ENCODE measurements around the gene SMO.
"Not testable (repeated sequence)": the region's sequence is repeated elsewhere in the genome, so short reads cannot be mapped to it uniquely, and the experiment has no call there.

Gene SMO

DNA sequence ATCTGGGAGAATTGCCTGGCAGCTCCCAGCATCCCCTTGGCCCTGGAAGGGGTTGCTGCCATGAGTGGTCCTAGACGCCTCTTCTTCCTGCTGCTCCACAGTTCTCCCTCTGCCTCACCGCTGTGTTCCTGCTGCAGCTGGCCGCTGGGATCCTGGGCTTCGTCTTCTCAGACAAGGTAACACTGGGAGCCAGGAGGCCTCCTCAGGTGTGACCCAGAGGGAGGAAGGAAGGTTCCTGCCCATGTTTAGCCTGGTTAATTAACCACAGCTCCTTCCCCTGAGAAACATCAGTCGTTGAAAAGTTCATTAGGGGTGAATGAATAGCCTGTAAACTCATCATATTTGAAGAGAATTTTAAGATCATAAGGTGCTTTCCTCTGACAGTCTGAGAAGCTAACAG is 25.7 kb upstream of the SMO start:
- no peak overlapping the region for H3K27ac Mint-ChIP-seq
- intact Hi-C loops (cut with micrococcal nuclease): no loop called here
- H3K4me1 Mint-ChIP-seq (ENCODE audit: low read depth): peaks cover 5% of the 10 kb centered on the region
- no peak overlapping the region for H3K4me3 Mint-ChIP-seq
- no peaks in the 10 kb centered on the region for H3K27me3 Mint-ChIP-seq
- H3K9me3 Mint-ChIP-seq: no peaks in the 10 kb centered on the region
- peaks cover 94% of the 10 kb centered on the region for H3K36me3 Mint-ChIP-seq (ENCODE audit: low read depth)

DNA sequence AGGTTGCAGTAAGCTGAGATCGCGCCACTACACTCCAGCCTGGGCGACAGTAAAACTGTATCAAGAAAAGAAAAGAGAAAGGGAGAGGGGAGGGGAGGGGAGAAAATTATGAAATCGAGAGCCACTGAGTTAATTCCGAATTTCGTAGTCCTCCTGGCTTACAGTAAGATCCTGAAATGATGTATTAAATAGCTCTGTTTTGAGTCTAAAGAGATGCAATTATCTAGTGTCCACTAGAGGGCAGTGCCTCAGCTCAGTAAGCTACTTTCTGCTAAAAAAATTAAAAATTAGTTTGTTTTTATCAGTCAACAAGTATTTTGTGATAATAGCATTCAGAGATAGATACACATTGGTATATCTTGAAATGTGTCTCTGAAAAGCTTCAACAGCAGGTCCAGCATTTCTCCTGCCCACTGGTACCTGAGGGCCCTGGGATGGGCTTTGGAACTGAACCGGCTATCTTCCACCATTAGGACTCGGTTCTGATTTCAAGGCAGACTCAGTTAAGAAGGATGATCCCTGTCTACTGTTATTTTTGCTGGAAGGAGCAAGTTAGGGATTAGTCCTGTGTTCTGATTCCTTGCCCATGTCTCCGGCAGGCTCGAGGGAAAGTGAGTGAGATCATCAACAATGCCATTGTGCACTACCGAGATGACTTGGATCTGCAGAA is 24.4 kb upstream of the SMO start:
- H3K4me3 Mint-ChIP-seq: no peak overlapping the region
- H3K27ac Mint-ChIP-seq: no peak overlapping the region
- peaks cover 17% of the 10 kb centered on the region for H3K4me1 Mint-ChIP-seq (ENCODE audit: low read depth)
- H3K9me3 Mint-ChIP-seq: no peaks in the 10 kb centered on the region
- peaks cover 2% of the 10 kb centered on the region for H3K27me3 Mint-ChIP-seq
- intact Hi-C loops (cut with micrococcal nuclease): loop anchor here (1.0 kb wide), 1 partner anchor 46 kb away; no protein-coding TSS in a partner anchor
- peaks cover 93% of the 10 kb centered on the region for H3K36me3 Mint-ChIP-seq (ENCODE audit: low read depth)

DNA sequence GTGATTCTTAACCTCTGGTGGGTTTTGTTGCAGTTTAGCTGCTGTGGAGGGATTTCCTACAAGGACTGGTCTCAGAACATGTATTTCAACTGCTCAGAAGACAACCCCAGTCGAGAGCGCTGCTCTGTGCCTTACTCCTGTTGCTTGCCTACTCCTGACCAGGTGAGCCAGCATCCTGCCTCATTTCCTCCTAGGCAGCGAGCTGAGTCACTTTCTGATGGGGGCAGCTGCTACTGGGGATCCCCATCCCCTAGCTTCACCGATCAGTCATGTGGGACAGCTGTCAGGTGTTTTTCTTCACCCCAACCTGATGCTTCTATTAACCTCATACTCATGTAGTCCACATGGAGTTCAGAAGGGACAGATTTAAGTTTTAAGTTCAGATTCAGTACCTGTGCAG is 21.7 kb upstream of the SMO start:
- H3K27me3 Mint-ChIP-seq: peaks cover 2% of the 10 kb centered on the region
- H3K4me1 Mint-ChIP-seq (ENCODE audit: low read depth): peaks cover 23% of the 10 kb centered on the region
- intact Hi-C loops (cut with micrococcal nuclease): no loop called here
- H3K27ac Mint-ChIP-seq: no peak overlapping the region
- H3K4me3 Mint-ChIP-seq: no peak overlapping the region
- H3K9me3 Mint-ChIP-seq: no peaks in the 10 kb centered on the region
- peaks cover 74% of the 10 kb centered on the region for H3K36me3 Mint-ChIP-seq (ENCODE audit: low read depth)

DNA sequence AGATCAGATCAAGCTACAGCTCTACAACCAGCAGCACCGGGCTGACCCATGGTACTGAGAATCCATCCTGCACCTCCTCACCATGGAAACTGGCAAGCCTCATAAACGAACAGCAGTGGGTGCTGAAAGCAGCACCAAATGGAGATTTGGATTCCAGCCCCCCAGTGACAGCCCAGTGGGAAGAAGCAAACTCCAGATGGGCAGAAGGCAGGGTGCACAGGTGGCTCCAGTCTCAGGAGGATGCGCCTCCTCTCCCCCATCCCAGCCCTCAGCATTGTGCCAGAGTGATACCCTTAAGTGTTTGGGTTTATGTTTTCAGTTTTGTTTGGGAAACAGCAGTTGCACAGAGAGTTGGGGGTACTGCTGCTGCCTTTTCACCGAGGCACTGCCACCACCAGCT is 20.6 kb upstream of the SMO start:
- H3K27me3 Mint-ChIP-seq: peaks cover 2% of the 10 kb centered on the region
- peaks cover 23% of the 10 kb centered on the region for H3K4me1 Mint-ChIP-seq (ENCODE audit: low read depth)
- H3K36me3 Mint-ChIP-seq (ENCODE audit: low read depth): peaks cover 64% of the 10 kb centered on the region
- intact Hi-C loops (cut with micrococcal nuclease): no loop called here
- H3K4me3 Mint-ChIP-seq: no peak overlapping the region
- H3K27ac Mint-ChIP-seq: no peak overlapping the region
- no peaks in the 10 kb centered on the region for H3K9me3 Mint-ChIP-seq

DNA sequence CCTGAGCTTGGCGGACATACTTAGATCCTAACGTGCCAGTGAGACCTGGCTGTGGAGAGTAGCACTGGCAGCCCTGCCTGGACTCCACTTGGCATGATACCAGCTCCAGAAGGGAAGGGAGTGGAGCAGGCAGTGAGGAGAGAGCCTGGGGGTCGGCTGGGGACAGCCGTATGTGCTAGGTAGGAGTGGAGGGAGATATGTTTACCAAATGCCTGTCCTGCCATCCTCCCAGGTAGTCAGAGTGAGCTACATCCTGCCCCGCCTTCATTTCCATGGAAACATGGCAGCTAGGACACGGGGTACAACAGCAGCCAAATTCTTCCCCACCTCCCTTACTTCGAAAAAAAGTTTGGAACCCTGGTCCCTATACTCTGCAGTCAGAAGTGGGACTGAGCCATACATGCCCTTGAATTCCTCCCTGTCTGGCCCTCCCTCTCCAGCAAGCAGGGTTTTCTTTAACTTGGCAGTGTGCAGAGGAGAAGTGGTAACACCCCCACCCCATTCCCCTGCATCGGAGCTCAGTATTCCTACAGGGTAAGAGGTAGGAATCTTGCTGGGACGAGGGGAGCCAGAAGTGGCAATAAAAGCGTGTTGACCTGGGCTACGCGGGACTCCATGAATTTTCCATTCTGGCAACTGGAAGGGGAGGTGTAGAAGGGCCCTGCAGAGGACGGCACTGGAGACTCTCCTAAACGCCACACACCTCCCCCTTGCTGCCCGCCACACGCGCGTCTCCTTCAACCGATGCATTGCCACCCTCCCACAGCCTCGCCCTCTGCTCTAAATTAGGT is 20.0 kb upstream of the SMO start:
- H3K4me1 Mint-ChIP-seq (ENCODE audit: low read depth): peaks cover 23% of the 10 kb centered on the region
- H3K27me3 Mint-ChIP-seq: peaks cover 2% of the 10 kb centered on the region
- peak overlapping the region; percentile 70 for H3K27ac Mint-ChIP-seq
- no peaks in the 10 kb centered on the region for H3K9me3 Mint-ChIP-seq
- intact Hi-C loops (cut with micrococcal nuclease): no loop called here
- no peak overlapping the region for H3K4me3 Mint-ChIP-seq
- H3K36me3 Mint-ChIP-seq (ENCODE audit: low read depth): peaks cover 58% of the 10 kb centered on the region

DNA sequence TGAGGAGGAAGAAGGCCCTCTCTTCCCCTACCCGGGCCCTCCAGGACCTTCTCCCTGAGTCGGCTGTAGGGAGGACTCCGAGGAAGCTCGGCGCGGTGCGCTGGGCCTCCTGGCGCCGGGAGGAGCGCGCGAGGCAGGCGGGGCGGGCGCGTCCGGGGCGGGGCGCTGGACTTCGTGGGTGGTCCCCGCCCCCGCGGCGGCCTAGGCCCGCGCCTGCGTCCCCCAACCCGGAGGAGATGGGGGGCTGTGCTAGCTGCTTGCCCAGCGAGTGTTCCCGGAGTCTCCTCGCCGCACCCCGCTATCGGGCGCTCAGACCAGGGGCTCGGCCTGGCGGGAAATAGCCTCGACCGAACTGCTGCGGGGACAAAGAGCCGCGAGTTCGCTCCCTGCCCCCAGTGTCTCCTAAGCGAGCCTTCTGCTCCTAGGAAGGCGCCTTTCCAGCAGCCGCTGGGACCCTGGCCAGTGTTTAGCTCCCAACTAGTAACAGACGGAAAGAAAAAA is 19.2 kb upstream of the SMO start:
- peak overlapping the region; percentile 70 for H3K27ac Mint-ChIP-seq
- peak overlapping the region; percentile 73 for H3K4me3 Mint-ChIP-seq
- peaks cover 23% of the 10 kb centered on the region for H3K4me1 Mint-ChIP-seq (ENCODE audit: low read depth)
- no peaks in the 10 kb centered on the region for H3K9me3 Mint-ChIP-seq
- peaks cover 52% of the 10 kb centered on the region for H3K36me3 Mint-ChIP-seq (ENCODE audit: low read depth)
- H3K27me3 Mint-ChIP-seq: peaks cover 3% of the 10 kb centered on the region
- intact Hi-C loops (cut with micrococcal nuclease): no loop called here

DNA sequence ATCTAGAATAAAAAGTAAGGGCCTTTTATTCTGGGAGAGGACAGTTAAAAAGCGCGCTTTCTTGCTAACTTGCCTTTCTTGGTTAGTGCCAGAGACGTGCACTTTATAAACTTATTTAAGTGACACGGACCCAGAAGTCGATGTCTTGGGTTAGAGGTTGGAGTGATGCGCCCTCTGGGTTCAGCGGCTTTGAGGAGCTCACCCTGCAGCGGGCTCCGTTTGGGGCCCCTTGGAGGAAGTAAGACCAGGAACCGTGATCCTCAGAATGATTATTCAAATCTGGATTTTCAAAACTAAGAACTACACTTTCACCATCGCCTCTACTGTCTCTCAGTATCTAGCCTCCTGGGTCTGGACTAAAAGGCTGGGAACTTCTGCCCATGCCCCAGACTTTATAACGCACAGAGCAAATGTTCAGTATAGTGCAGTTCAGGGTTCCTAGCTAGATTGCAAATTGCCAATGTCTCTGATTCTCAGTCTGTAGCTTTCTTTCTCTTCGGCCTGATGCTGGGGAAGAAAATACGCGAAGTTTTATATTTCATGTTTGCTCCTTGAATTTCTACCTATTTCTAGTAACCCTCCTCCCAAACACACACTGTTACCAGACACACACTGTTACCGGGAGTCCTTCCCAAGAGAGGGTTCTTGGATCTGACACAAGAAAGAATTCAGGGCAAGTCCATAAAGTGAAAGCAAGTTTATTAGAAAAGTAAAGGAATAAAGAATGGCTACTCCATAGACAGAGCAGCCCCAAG is 18.6 kb upstream of the SMO start:
- peaks cover 46% of the 10 kb centered on the region for H3K36me3 Mint-ChIP-seq (ENCODE audit: low read depth)
- H3K27ac Mint-ChIP-seq: peak overlapping the region; percentile 70
- H3K4me1 Mint-ChIP-seq (ENCODE audit: low read depth): peaks cover 29% of the 10 kb centered on the region
- peaks cover 5% of the 10 kb centered on the region for H3K27me3 Mint-ChIP-seq
- intact Hi-C loops (cut with micrococcal nuclease): no loop called here
- H3K9me3 Mint-ChIP-seq: no peaks in the 10 kb centered on the region
- H3K4me3 Mint-ChIP-seq: peak overlapping the region; percentile 73

DNA sequence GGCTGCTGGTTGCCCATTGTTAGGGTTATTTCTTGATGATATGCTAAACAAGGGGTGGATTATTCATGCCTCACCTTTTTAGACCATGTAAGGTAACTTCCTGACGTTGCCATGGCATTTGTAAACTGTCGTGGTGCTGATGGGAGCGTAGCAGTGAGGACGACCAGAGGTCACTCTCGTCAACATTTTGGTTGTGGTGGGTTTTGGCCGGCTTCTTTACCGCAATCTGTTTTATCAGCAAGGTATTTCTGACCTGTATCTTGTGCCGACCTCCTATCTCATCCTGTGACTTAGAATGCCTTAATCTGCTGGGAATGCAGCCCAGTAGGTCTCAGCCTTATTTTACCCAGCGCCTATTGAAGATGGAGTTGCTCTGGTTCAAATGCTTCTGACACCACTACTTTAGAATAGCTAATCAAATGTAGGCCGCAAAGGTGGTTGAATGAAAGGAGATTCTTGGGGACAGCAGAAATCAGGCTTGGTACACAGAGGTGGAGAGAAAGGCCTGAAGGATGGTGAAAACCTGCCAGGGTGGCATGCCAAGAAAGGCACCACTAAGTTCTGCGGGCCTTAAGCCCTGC is 17.9 kb upstream of the SMO start:
- Mint-ChIP-seq H3K4me1 (ENCODE audit: low read depth) (peaks cover 30% of the 10 kb centered on the region), H3K9me3 (no peaks in the 10 kb centered on the region), H3K27me3 (peaks cover 5% of the 10 kb centered on the region), H3K27ac (peak overlapping the region; percentile 70), H3K4me3 (no peak overlapping the region), H3K36me3 (ENCODE audit: low read depth) (peaks cover 39% of the 10 kb centered on the region)
- intact Hi-C loops (cut with micrococcal nuclease): no loop called here

DNA sequence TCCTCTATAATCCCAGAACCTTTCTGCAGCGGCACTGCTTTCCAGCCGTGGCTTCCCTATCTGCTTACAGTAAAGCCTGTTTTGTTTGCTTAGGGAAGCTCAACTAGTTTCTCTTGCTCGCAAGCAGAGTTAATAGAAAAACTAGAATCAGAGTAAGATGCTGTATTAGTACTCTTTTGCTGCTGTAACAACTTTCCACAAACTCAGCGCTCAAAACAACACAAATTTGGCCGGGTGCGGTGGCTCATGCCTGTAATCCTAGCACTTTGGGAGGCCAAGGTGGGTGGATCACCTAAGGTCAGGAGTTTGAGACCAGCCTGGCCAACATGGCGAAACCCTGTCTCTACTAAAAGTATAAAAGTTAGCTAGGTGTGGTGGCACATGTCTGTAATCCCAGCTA is 14.6 kb upstream of the SMO start:
- H3K4me3 Mint-ChIP-seq; H3K27me3 Mint-ChIP-seq; intact Hi-C loops (cut with micrococcal nuclease): not testable (repeated sequence)

DNA sequence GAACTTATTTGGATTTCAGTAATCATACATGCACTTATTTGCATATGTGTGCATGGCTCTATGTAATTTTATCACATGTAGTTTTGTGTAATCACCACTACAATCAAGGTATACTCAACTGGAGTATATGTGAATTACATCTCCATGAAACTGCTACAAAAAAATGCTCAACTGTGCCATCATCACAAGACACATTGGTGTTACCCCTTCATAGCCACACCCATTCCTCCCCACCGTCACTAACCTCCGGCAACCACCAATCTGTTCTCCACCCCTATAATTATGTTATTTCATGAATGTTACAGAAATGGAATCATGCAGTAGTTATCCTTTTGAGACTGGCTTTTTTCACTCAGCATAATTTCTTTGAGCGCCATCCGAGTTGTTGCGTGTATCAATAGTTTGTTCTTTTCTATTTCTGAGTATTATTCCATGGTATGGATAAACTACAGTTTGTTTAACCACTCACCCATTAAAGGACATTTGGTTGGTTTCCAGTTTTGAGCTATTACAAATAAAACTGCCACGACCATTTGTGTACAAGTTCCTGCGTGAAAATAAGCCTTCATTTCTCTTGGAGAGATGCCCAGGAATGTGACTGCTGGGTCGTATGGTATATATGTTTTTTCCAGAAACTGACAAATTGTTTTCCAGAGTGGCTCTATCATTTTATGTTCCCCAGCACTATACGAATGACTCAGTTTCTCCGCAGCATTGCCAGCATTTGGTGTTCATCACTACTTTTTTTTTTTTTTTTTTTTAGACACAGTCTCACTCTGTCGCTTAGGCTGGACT is 11.3 kb upstream of the SMO start:
- Mint-ChIP-seq H3K4me1 (ENCODE audit: low read depth) (peaks cover 7% of the 10 kb centered on the region), H3K27ac (no peak overlapping the region)

More for the DNA sequence above, 14.6 kb upstream of the SMO start:
- not testable (repeated sequence) for H3K27ac Mint-ChIP-seq; H3K9me3 Mint-ChIP-seq; H3K36me3 Mint-ChIP-seq (ENCODE audit: low read depth)
- H3K4me1 Mint-ChIP-seq (ENCODE audit: low read depth): peaks cover 20% of the 10 kb centered on the region

DNA sequence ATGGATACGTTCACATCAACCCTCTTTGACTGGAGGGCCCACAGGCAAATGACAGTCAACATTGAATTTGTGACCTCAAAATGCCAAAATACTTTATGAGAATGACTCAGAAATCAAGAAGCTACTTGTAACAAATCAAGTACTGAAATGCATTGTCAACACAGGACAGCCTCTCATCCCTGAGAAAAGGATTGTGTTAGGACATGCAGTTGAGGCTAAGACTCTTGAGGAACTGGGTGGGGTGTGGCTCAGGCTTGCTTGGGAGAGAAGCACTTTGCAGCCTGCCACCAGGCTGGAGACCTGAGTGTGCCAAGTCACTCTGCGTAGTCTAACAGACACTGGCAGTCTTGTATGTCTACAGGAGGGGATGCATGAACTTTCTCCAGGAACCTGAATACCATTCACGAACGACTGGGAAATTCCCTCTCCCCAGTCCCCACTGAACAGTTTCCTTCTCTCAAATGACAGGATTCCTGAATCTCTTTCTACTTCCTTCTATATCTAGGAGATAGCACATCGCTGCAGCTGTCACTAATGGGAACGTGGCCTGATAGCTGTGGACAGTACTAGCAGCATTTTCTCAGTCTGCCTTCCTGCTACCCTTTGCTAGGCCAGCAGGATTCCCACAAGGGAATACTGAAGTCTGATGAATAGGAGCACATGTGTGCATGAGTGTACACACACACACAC is 3.3 kb upstream of the SMO start:
- no peak overlapping the region for H3K27ac Mint-ChIP-seq
- no peak overlapping the region for H3K4me3 Mint-ChIP-seq
- peaks cover 34% of the 10 kb centered on the region for H3K4me1 Mint-ChIP-seq (ENCODE audit: low read depth)
- H3K9me3 Mint-ChIP-seq: no peaks in the 10 kb centered on the region
- peaks cover 38% of the 10 kb centered on the region for H3K27me3 Mint-ChIP-seq
- intact Hi-C loops (cut with micrococcal nuclease): no loop called here
- H3K36me3 Mint-ChIP-seq (ENCODE audit: low read depth): no peaks in the 10 kb centered on the region

More for the DNA sequence above, 11.3 kb upstream of the SMO start:
- peaks cover 7% of the 10 kb centered on the region for H3K27me3 Mint-ChIP-seq
- no peaks in the 10 kb centered on the region for H3K36me3 Mint-ChIP-seq (ENCODE audit: low read depth)
- intact Hi-C loops (cut with micrococcal nuclease): no loop called here
- no peak overlapping the region for H3K4me3 Mint-ChIP-seq
- H3K9me3 Mint-ChIP-seq: no peaks in the 10 kb centered on the region

DNA sequence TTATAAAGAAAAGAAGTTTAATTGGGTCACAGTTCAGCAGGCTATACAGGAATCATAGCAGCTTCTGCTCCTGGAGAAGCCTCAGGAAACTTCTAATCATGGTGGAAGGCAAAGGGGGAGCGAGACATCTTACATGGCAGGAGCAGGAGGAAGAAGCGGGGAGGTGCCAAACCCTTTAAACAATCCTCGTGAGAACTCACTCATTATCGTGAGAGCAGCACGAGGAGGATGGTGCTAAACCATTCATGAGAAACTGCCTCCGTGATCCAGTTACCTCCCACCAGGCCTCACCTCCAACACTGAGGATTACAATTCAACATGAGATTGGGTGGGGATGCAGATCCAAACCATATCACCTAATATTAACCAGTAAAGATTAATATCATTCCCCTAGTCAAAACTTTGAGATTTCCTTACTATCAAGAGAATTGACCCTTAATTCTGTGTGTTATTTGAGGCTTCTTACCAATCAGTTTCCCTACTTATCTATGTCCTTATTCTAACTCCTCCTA is 1.6 kb upstream of the SMO start:
- no peak overlapping the region for H3K4me3 Mint-ChIP-seq
- H3K27ac Mint-ChIP-seq: no peak overlapping the region
- peaks cover 52% of the 10 kb centered on the region for H3K27me3 Mint-ChIP-seq
- H3K9me3 Mint-ChIP-seq: no peaks in the 10 kb centered on the region
- intact Hi-C loops (cut with micrococcal nuclease): no loop called here
- H3K4me1 Mint-ChIP-seq (ENCODE audit: low read depth): peaks cover 34% of the 10 kb centered on the region
- H3K36me3 Mint-ChIP-seq (ENCODE audit: low read depth): no peaks in the 10 kb centered on the region

All from dendritic cell treated with granulocyte-macrophage colony-stimulating factor and Interleukin-4, amounts not matched to agents 40 ng/mL and 50 ng/mL, for 4 days (primary cell).